ENCODE data around the gene DLX3. TPM values are rescaled to one million over a fixed set of nuclear protein-coding genes. Genes with fewer than 3 reads are reported as not detected.

Gene DLX3
- total and polyA plus RNA-seq, 2 of the 8 experiments (the other 6 are each of a cell fraction or from before 2014, with no cell fraction given): 0.15 to 0.20 TPM

- no peak overlapping the region for H3K56ac ChIP-seq (replicated peaks; ENCODE audit: insufficient read length, low read depth, low read length)
- no peak overlapping the region for H3K4me2 ChIP-seq (ENCODE audit: insufficient read depth in 1 of 2, low read depth in 2 of 2, low read length in 2 of 2)
- H3K18ac ChIP-seq (ENCODE audit: extremely low read depth, low read length): no peak overlapping the region
- no peak overlapping the region for H2BK15ac ChIP-seq (ENCODE audit: low read length)
- no peaks in the 10 kb centered on the region; a peak in 1 of 7 replicates for H3K27me3 ChIP-seq (replicated peaks in 1 of 4; ENCODE audit: control insufficient read depth in 3 of 4, extremely low read depth in 1 of 4, insufficient read depth in 3 of 4, low read length in 3 of 4)
- no peak for DNase-seq (ENCODE audit: low read depth in 1 of 2, low spot score in 2 of 2)
- H3K23me2 ChIP-seq (ENCODE audit: low read depth, low read length): no peaks in the 10 kb centered on the region
- H4K20me1 ChIP-seq (replicated peaks in 1 of 2; ENCODE audit: control insufficient read depth in 1 of 2, insufficient read depth in 2 of 2, low read length in 2 of 2): no peaks in the 10 kb centered on the region
- peaks cover 0 to 9% (median 0%) of the 10 kb centered on the region in 4 experiments; a peak in 3 of 7 replicates for H3K4me1 ChIP-seq (replicated peaks in 1 of 4; ENCODE audit: control insufficient read depth in 3 of 4, insufficient read depth in 4 of 4, low read length in 3 of 4)
- H3K27ac ChIP-seq (ENCODE audit: low read depth, low read length): no peak overlapping the region
- H3K79me2 ChIP-seq (ENCODE audit: control insufficient read depth in 1 of 2, insufficient read depth in 2 of 2, low read length in 2 of 2): no peaks in the 10 kb centered on the region
- no peak overlapping the region for H3K4me3 ChIP-seq (ENCODE audit: extremely low read depth in 1 of 4, insufficient read depth in 2 of 4, low read depth in 3 of 4, low read length in 4 of 4)
- no peak overlapping the region for H2BK20ac ChIP-seq (ENCODE audit: low read length)
- no peak overlapping the region for H3K9ac ChIP-seq (replicated peaks in 1 of 4; ENCODE audit: extremely low read depth in 1 of 4, low read depth in 3 of 4, low read length in 3 of 4)
- no peak overlapping the region for H3K14ac ChIP-seq (ENCODE audit: insufficient read length)
- H4K5ac ChIP-seq (ENCODE audit: insufficient read length, low read depth, low read length): no peak overlapping the region
- no peak overlapping the region; the same call in 1 of the 2 replicates for H4K8ac ChIP-seq (ENCODE audit: extremely low read depth, insufficient read depth, low read length)
- no peaks in the 10 kb centered on the region for H3K79me1 ChIP-seq (ENCODE audit: low read depth, low read length)
- CTCF ChIA-PET (ENCODE audit: partially characterized antibody): interaction anchor here (1.0 to 2.7 kb wide), 12 partner anchors 8 to 58 kb away, joined by 3 to 15 read pairs (median 7); partner anchors contain the start of genes ITGA3 and PDK2
- POLR2A ChIA-PET (ENCODE audit: partially characterized antibody): interaction anchor here (0.9 to 1.0 kb wide), 2 partner anchors 8 kb away, joined by 3 to 4 read pairs; no protein-coding TSS in a partner anchor
- no peak overlapping the region for H2AFZ ChIP-seq (ENCODE audit: low read length)
- no peaks in the 10 kb centered on the region for H3K36me3 ChIP-seq (ENCODE audit: control insufficient read depth in 2 of 4, insufficient read depth in 4 of 4, low read length in 3 of 4)
- H2BK120ac ChIP-seq (replicated peaks; ENCODE audit: low read depth, low read length): no peak overlapping the region
- 90% methylated on average over 11 of the region's 11 CpGs; no CpG with 5 or more reads in 1 of the 2 experiments for WGBS, 2 experiments (ENCODE audit: extremely low coverage in 1 of 2, insufficient coverage in 1 of 2, insufficient read length in 1 of 2, insufficient replicate concordance in 2 of 2, low coverage in 1 of 2, low lambda C conversion rate in 2 of 2, missing lambda C conversion rate in 1 of 2)
- no peak for FAIRE-seq
- H3K4ac ChIP-seq (replicated peaks; ENCODE audit: insufficient read length, low read depth, low read length): no peak overlapping the region
- H3K23ac ChIP-seq (ENCODE audit: insufficient read length): no peak overlapping the region
- no peak overlapping the region for H4K91ac ChIP-seq (replicated peaks; ENCODE audit: insufficient read length, low read length)
- no peaks in the 10 kb centered on the region for H3K9me3 ChIP-seq (ENCODE audit: insufficient read depth in 2 of 2, low read depth in 1 of 2, low read length in 1 of 2)
- no peak overlapping the region for H2AK5ac ChIP-seq (ENCODE audit: low read depth, low read length)
- H2BK12ac ChIP-seq (ENCODE audit: low read depth, low read length): no peak overlapping the region
- H2BK5ac ChIP-seq (ENCODE audit: low read depth, low read length): no peak overlapping the region
- TF ChIP-seq CTBP2 (IDR thresholded peaks at IDR 0.05; ENCODE audit: borderline replicate concordance, insufficient read depth, insufficient read length, low read length) (no peak), ASH2L (IDR thresholded peaks at IDR 0.05; ENCODE audit: low read length) (no peak), NRF1 (IDR thresholded peaks at IDR 0.05; ENCODE audit: low read depth, low read length) (no peak), KDM5A (IDR thresholded peaks at IDR 0.05; ENCODE audit: low read length) (no peak), CEBPB (IDR thresholded peaks at IDR 0.05; ENCODE audit: low read depth, low read length) (no peak), SP2 (IDR thresholded peaks at IDR 0.05; ENCODE audit: low read length) (no peak), SIRT6 (IDR thresholded peaks at IDR 0.05; ENCODE audit: low read length) (no peak), SIN3A (conservative IDR thresholded peaks at IDR 0.05 in 1 of 2, IDR thresholded peaks at IDR 0.05 in 1 of 2; ENCODE audit: low read depth in 1 of 2, low read length in 2 of 2) (no peak), EGR1 (IDR thresholded peaks at IDR 0.05; ENCODE audit: borderline replicate concordance, low read depth, low read length) (no peak), JUN (IDR thresholded peaks at IDR 0.05; ENCODE audit: low read depth, low read length) (no peak), CHD2 (IDR thresholded peaks at IDR 0.05; ENCODE audit: low read length) (no peak), MAFK (IDR thresholded peaks at IDR 0.05; ENCODE audit: low read depth, low read length) (no peak), FOSL1 (IDR thresholded peaks at IDR 0.05; ENCODE audit: insufficient read depth, low read depth, low read length) (no peak)
Measured at GRCh38 chr17:50036455-50037261, 41.6 kb upstream of the DLX3 start.
